ENCODE results near the gene KDM2B.
A peak's percentile ranks its signal among the peaks of the same experiment; 100 is the strongest.
"Not testable (repeated sequence)": the region's sequence is repeated elsewhere in the genome, so short reads cannot be mapped to it uniquely, and the experiment has no call there.

The KDM2B gene

GRCh38 chr12:121398355-121398754 is 182.5 kb downstream of the KDM2B start:
- no peak for DNase-seq (ENCODE audit: low spot score)
- TF ChIP-seq CTCF (IDR thresholded peaks at IDR 0.05): no peak
- no peak overlapping the region for H3K4me3 ChIP-seq
- no peak overlapping the region for H3K27ac ChIP-seq

GRCh38 chr12:121397521-121397920 is 183.3 kb downstream of the KDM2B start:
- no peak for TF ChIP-seq CTCF (IDR thresholded peaks at IDR 0.05)
- no peak overlapping the region for H3K27ac ChIP-seq
- no peak overlapping the region for H3K4me3 ChIP-seq
- no peak for DNase-seq (ENCODE audit: low spot score)

- H3K4me3 ChIP-seq: no peak overlapping the region
- no peak overlapping the region for H3K27ac ChIP-seq
- TF ChIP-seq CTCF (IDR thresholded peaks at IDR 0.05): no peak
- DNase-seq (ENCODE audit: low spot score): peak; percentile 3
These were observed 188.5 kb downstream of the KDM2B start for GRCh38 chr12:121392325-121392716.

- Histone ChIP-seq H3K4me3 (peak overlapping the region; percentile 44), H3K27ac (no peak overlapping the region)
- peak; percentile 66 for DNase-seq (ENCODE audit: low spot score)
- TF ChIP-seq CTCF (IDR thresholded peaks at IDR 0.05): no peak
These were observed 189.1 kb downstream of the KDM2B start for GRCh38 chr12:121391619-121392324.

GRCh38 chr12:121390856-121391255 is 190.0 kb downstream of the KDM2B start:
- TF ChIP-seq CTCF (IDR thresholded peaks at IDR 0.05): no peak
- DNase-seq (ENCODE audit: low spot score): no peak
- H3K4me3 ChIP-seq: no peak overlapping the region
- H3K27ac ChIP-seq: no peak overlapping the region

GRCh38 chr12:121388421-121388981 is 192.3 kb downstream of the KDM2B start:
- DNase-seq (ENCODE audit: low spot score): no peak
- H3K27ac ChIP-seq: no peak overlapping the region
- TF ChIP-seq CTCF (IDR thresholded peaks at IDR 0.05): no peak
- no peak overlapping the region for H3K4me3 ChIP-seq

- H3K27ac ChIP-seq; DNase-seq (ENCODE audit: low spot score); H3K4me3 ChIP-seq: not testable (repeated sequence)
These were observed 195.9 kb downstream of the KDM2B start for GRCh38 chr12:121384891-121385290.
